ENCODE data around the gene SOX5. TPM values are rescaled to one million over a fixed set of nuclear protein-coding genes. Genes with fewer than 3 reads are reported as not detected.
"Not testable (repeated sequence)": the region's sequence is repeated elsewhere in the genome, so short reads cannot be mapped to it uniquely, and the experiment has no call there.

Gene SOX5
- polyA plus RNA-seq, 4 donors: 0.81 to 5.1 (median 1.3) TPM; not detected in 1

GRCh38 chr12:23822883-23823282 is 126.6 kb downstream of the SOX5 start:
- H3K27me3 ChIP-seq (ENCODE audit: control insufficient read depth in 3 of 3, insufficient read depth in 3 of 3, low read length in 3 of 3); DNase-seq; FAIRE-seq; H3K9me3 ChIP-seq (ENCODE audit: control insufficient read depth in 2 of 2, insufficient read depth in 1 of 2, low read depth in 1 of 2, low read length in 1 of 2); H3K27ac ChIP-seq (ENCODE audit: low read depth in 1 of 3, low read length in 2 of 3); H3K4me3 ChIP-seq (ENCODE audit: low read depth in 1 of 3, low read length in 3 of 3); H3K4me1 ChIP-seq (ENCODE audit: control insufficient read depth in 3 of 3, insufficient read depth in 2 of 3, low read depth in 1 of 3, low read length in 2 of 3); H3K36me3 ChIP-seq (ENCODE audit: control insufficient read depth in 3 of 3, insufficient read depth in 2 of 3, low read depth in 1 of 3, low read length in 3 of 3): not testable (repeated sequence)

GRCh38 chr12:23817345-23817744 is 132.1 kb downstream of the SOX5 start:
- Histone ChIP-seq H3K4me3 (ENCODE audit: low read depth in 1 of 3, low read length in 3 of 3) (no peak overlapping the region), H3K9me3 (ENCODE audit: control insufficient read depth in 2 of 2, insufficient read depth in 1 of 2, low read depth in 1 of 2, low read length in 1 of 2) (no peaks in the 10 kb centered on the region), H3K27me3 (ENCODE audit: control insufficient read depth in 3 of 3, insufficient read depth in 3 of 3, low read length in 3 of 3) (no peaks in the 10 kb centered on the region), H3K4me1 (ENCODE audit: control insufficient read depth in 3 of 3, insufficient read depth in 2 of 3, low read depth in 1 of 3, low read length in 2 of 3) (no peaks in the 10 kb centered on the region), H3K27ac (ENCODE audit: low read depth in 1 of 3, low read length in 2 of 3) (no peak overlapping the region), H3K36me3 (ENCODE audit: control insufficient read depth in 3 of 3, insufficient read depth in 2 of 3, low read depth in 1 of 3, low read length in 3 of 3) (no peaks in the 10 kb centered on the region)
- no peak for DNase-seq
- no peak for FAIRE-seq
- 85 to 90% (median 85%) methylated on average over 2 of the region's 2 CpGs for WGBS, 3 donors

GRCh38 chr12:23816394-23816851 is 133.0 kb downstream of the SOX5 start:
- Histone ChIP-seq H3K27ac (ENCODE audit: low read depth in 1 of 3, low read length in 2 of 3) (no peak overlapping the region), H3K9me3 (ENCODE audit: control insufficient read depth in 2 of 2, insufficient read depth in 1 of 2, low read depth in 1 of 2, low read length in 1 of 2) (no peaks in the 10 kb centered on the region), H3K36me3 (ENCODE audit: control insufficient read depth in 3 of 3, insufficient read depth in 2 of 3, low read depth in 1 of 3, low read length in 3 of 3) (no peaks in the 10 kb centered on the region), H3K4me3 (ENCODE audit: low read depth in 1 of 3, low read length in 3 of 3) (no peak overlapping the region), H3K27me3 (ENCODE audit: control insufficient read depth in 3 of 3, insufficient read depth in 3 of 3, low read length in 3 of 3) (no peaks in the 10 kb centered on the region), H3K4me1 (ENCODE audit: control insufficient read depth in 3 of 3, insufficient read depth in 2 of 3, low read depth in 1 of 3, low read length in 2 of 3) (no peaks in the 10 kb centered on the region)
- FAIRE-seq (no peak), DNase-seq (no peak)
- WGBS, 3 donors: 77 to 87% (median 84%) methylated on average over 4 of the region's 4 CpGs

GRCh38 chr12:23815810-23816209 is 133.7 kb downstream of the SOX5 start:
- no peak for DNase-seq

GRCh38 chr12:23813206-23813605 is 136.3 kb downstream of the SOX5 start:
- WGBS, 3 donors: 45 to 77% (median 51%) methylated on average over 3 of the region's 3 CpGs
- no peak for FAIRE-seq
- Histone ChIP-seq H3K4me3 (ENCODE audit: low read depth in 1 of 3, low read length in 3 of 3) (no peak overlapping the region), H3K27me3 (ENCODE audit: control insufficient read depth in 3 of 3, insufficient read depth in 3 of 3, low read length in 3 of 3) (no peaks in the 10 kb centered on the region), H3K36me3 (ENCODE audit: control insufficient read depth in 3 of 3, insufficient read depth in 2 of 3, low read depth in 1 of 3, low read length in 3 of 3) (no peaks in the 10 kb centered on the region), H3K9me3 (ENCODE audit: control insufficient read depth in 2 of 2, insufficient read depth in 1 of 2, low read depth in 1 of 2, low read length in 1 of 2) (no peaks in the 10 kb centered on the region), H3K27ac (ENCODE audit: low read depth in 1 of 3, low read length in 2 of 3) (no peak overlapping the region), H3K4me1 (ENCODE audit: control insufficient read depth in 3 of 3, insufficient read depth in 2 of 3, low read depth in 1 of 3, low read length in 2 of 3) (no peaks in the 10 kb centered on the region)
- DNase-seq: no peak

More at GRCh38 chr12:23815810-23816209, 133.7 kb downstream of the SOX5 start:
- no peak for FAIRE-seq
- H3K36me3 ChIP-seq (ENCODE audit: control insufficient read depth in 3 of 3, insufficient read depth in 2 of 3, low read depth in 1 of 3, low read length in 3 of 3): no peaks in the 10 kb centered on the region
- H3K4me1 ChIP-seq (ENCODE audit: control insufficient read depth in 3 of 3, insufficient read depth in 2 of 3, low read depth in 1 of 3, low read length in 2 of 3): no peaks in the 10 kb centered on the region
- H3K4me3 ChIP-seq (ENCODE audit: low read depth in 1 of 3, low read length in 3 of 3): no peak overlapping the region
- H3K27me3 ChIP-seq (ENCODE audit: control insufficient read depth in 3 of 3, insufficient read depth in 3 of 3, low read length in 3 of 3): no peaks in the 10 kb centered on the region
- 93 to 98% (median 96%) methylated on average over 3 of the region's 3 CpGs for WGBS, 3 donors
- H3K27ac ChIP-seq (ENCODE audit: low read depth in 1 of 3, low read length in 2 of 3): no peak overlapping the region
- no peaks in the 10 kb centered on the region for H3K9me3 ChIP-seq (ENCODE audit: control insufficient read depth in 2 of 2, insufficient read depth in 1 of 2, low read depth in 1 of 2, low read length in 1 of 2)

- Histone ChIP-seq H3K9me3 (ENCODE audit: control insufficient read depth in 2 of 2, insufficient read depth in 1 of 2, low read depth in 1 of 2, low read length in 1 of 2) (no peaks in the 10 kb centered on the region), H3K27ac (ENCODE audit: low read depth in 1 of 3, low read length in 2 of 3) (no peak overlapping the region), H3K4me3 (ENCODE audit: low read depth in 1 of 3, low read length in 3 of 3) (no peak overlapping the region), H3K27me3 (ENCODE audit: control insufficient read depth in 3 of 3, insufficient read depth in 3 of 3, low read length in 3 of 3) (no peaks in the 10 kb centered on the region), H3K36me3 (ENCODE audit: control insufficient read depth in 3 of 3, insufficient read depth in 2 of 3, low read depth in 1 of 3, low read length in 3 of 3) (no peaks in the 10 kb centered on the region), H3K4me1 (ENCODE audit: control insufficient read depth in 3 of 3, insufficient read depth in 2 of 3, low read depth in 1 of 3, low read length in 2 of 3) (no peaks in the 10 kb centered on the region)
- whole genome bisulfite sequencing, 3 donors: 33 to 53% (median 44%) methylated on average over 3 of the region's 3 CpGs
- no peak for DNase-seq
- no peak for FAIRE-seq
Observed at GRCh38 chr12:23810329-23810902, 139.1 kb downstream of the SOX5 start.

GRCh38 chr12:23803540-23803939 is 145.9 kb downstream of the SOX5 start:
- FAIRE-seq: no peak
- Histone ChIP-seq H3K27ac (ENCODE audit: low read depth in 1 of 3, low read length in 2 of 3) (no peak overlapping the region), H3K4me1 (ENCODE audit: control insufficient read depth in 3 of 3, insufficient read depth in 2 of 3, low read depth in 1 of 3, low read length in 2 of 3) (no peaks in the 10 kb centered on the region), H3K4me3 (ENCODE audit: low read depth in 1 of 3, low read length in 3 of 3) (no peak overlapping the region), H3K36me3 (ENCODE audit: control insufficient read depth in 3 of 3, insufficient read depth in 2 of 3, low read depth in 1 of 3, low read length in 3 of 3) (no peaks in the 10 kb centered on the region), H3K9me3 (ENCODE audit: control insufficient read depth in 2 of 2, insufficient read depth in 1 of 2, low read depth in 1 of 2, low read length in 1 of 2) (no peaks in the 10 kb centered on the region), H3K27me3 (ENCODE audit: control insufficient read depth in 3 of 3, insufficient read depth in 3 of 3, low read length in 3 of 3) (no peaks in the 10 kb centered on the region)
- 64 to 83% (median 72%) methylated on average over 2 of the region's 2 CpGs for WGBS, 3 donors
- DNase-seq: no peak

GRCh38 chr12:23795494-23795893 is 154.0 kb downstream of the SOX5 start:
- WGBS, 3 donors: 63 to 74% (median 70%) methylated on average over 3 of the region's 3 CpGs
- H3K4me1 ChIP-seq (ENCODE audit: control insufficient read depth in 3 of 3, insufficient read depth in 2 of 3, low read depth in 1 of 3, low read length in 2 of 3): no peaks in the 10 kb centered on the region
- no peak overlapping the region for H3K4me3 ChIP-seq (ENCODE audit: low read depth in 1 of 3, low read length in 3 of 3)
- DNase-seq: no peak
- H3K27me3 ChIP-seq (ENCODE audit: control insufficient read depth in 3 of 3, insufficient read depth in 3 of 3, low read length in 3 of 3): no peaks in the 10 kb centered on the region
- H3K27ac ChIP-seq (ENCODE audit: low read depth in 1 of 3, low read length in 2 of 3): no peak overlapping the region
- H3K9me3 ChIP-seq (ENCODE audit: control insufficient read depth in 2 of 2, insufficient read depth in 1 of 2, low read depth in 1 of 2, low read length in 1 of 2): no peaks in the 10 kb centered on the region
- FAIRE-seq: no peak
- no peaks in the 10 kb centered on the region for H3K36me3 ChIP-seq (ENCODE audit: control insufficient read depth in 3 of 3, insufficient read depth in 2 of 3, low read depth in 1 of 3, low read length in 3 of 3)

GRCh38 chr12:23781118-23781517 is 168.4 kb downstream of the SOX5 start:
- Histone ChIP-seq H3K27ac (ENCODE audit: low read depth in 1 of 3, low read length in 2 of 3) (no peak overlapping the region), H3K27me3 (ENCODE audit: control insufficient read depth in 3 of 3, insufficient read depth in 3 of 3, low read length in 3 of 3) (no peaks in the 10 kb centered on the region), H3K4me3 (ENCODE audit: low read depth in 1 of 3, low read length in 3 of 3) (no peak overlapping the region), H3K36me3 (ENCODE audit: control insufficient read depth in 3 of 3, insufficient read depth in 2 of 3, low read depth in 1 of 3, low read length in 3 of 3) (no peaks in the 10 kb centered on the region), H3K9me3 (ENCODE audit: control insufficient read depth in 2 of 2, insufficient read depth in 1 of 2, low read depth in 1 of 2, low read length in 1 of 2) (no peaks in the 10 kb centered on the region), H3K4me1 (ENCODE audit: control insufficient read depth in 3 of 3, insufficient read depth in 2 of 3, low read depth in 1 of 3, low read length in 2 of 3) (no peaks in the 10 kb centered on the region)
- FAIRE-seq (no peak), DNase-seq (no peak)
- WGBS, 3 donors: 68 to 88% (median 83%) methylated on average over 1 of the region's 1 CpG
